Lung (tissue), 12 donors: Measurements from ENCODE around the gene SLC22A12. TPM values are rescaled to one million over a fixed set of nuclear protein-coding genes. Genes with fewer than 3 reads are reported as not detected.

Experiments
- ATAC-seq: fragments of 200-7000 bp; cut with Tn5 transposase; one replicate; pipeline ENCODE4 v1.9.1; 2020; ENCODE audit warnings: moderate number of reproducible peaks; ENCODE audit not compliant: insufficient read depth, low FRiP score
- DNase-seq, 3 donors: peaks; one replicate each; pipeline ENCODE4 v3.0.0-alpha.2; 2013 to 2017
- H3K27ac ChIP-seq, 2 donors: one replicate each; pipeline ENCODE4 v1.5.1; 2013; ENCODE audit warnings: mild to moderate bottlenecking in 2 of 2, moderate library complexity in 2 of 2, control low read depth in 1 of 2, inconsistent platforms in 1 of 2, low read depth in 1 of 2, low read length in 1 of 2
- H3K27me3 ChIP-seq, 3 donors: one replicate each; pipeline ENCODE4 v1.5.1; 2013; ENCODE audit warnings: low read length in 2 of 3; ENCODE audit not compliant: control insufficient read depth in 3 of 3, insufficient read depth in 3 of 3
- H3K36me3 ChIP-seq, 4 donors: one replicate each; pipeline ENCODE4 v1.5.1; 2013; ENCODE audit warnings: low read length in 4 of 4, mild to moderate bottlenecking in 1 of 4, moderate library complexity in 1 of 4; ENCODE audit not compliant: control insufficient read depth in 4 of 4, insufficient read depth in 4 of 4
- H3K4me1 ChIP-seq, 5 donors: one replicate each; pipeline ENCODE4 v1.5.1; 2013; ENCODE audit warnings: low read length in 5 of 5, mild to moderate bottlenecking in 2 of 5, moderate library complexity in 1 of 5; ENCODE audit not compliant: control insufficient read depth in 5 of 5, insufficient read depth in 5 of 5
- H3K4me3 ChIP-seq: one replicate; pipeline ENCODE4 v1.5.1; 2013; ENCODE audit warnings: mild to moderate bottlenecking, control low read depth, moderate library complexity
- H3K9ac ChIP-seq, 2 donors: one replicate each; pipeline ENCODE4 v1.5.1; 2013; ENCODE audit warnings: low read length in 2 of 2, control low read depth in 1 of 2; ENCODE audit not compliant: insufficient read depth in 1 of 2
- H3K9me3 ChIP-seq, 4 donors: one replicate each; pipeline ENCODE4 v1.5.1; 2013; ENCODE audit warnings: low read length in 3 of 4, mild to moderate bottlenecking in 1 of 4, moderate library complexity in 1 of 4; ENCODE audit not compliant: control insufficient read depth in 4 of 4, insufficient read depth in 3 of 4
- WGBS, 2 donors: extraction: QIAGEN DNeasy Blood & Tissue Kit; methylation state at CpG; one replicate each; pipeline ENCODE4 v1.1.7; 2013; 5-methylcytosine and 5-hydroxymethylcytosine counted together
- polyA plus RNA-seq, 2 donors: library from polyadenylated mRNA; stranded (reverse); fragments of 200-250 nt; gene quantifications; one replicate each; pipeline ENCODE4 v1.2.1, GENCODE V29; 2013
- total RNA-seq, 2 donors: library from RNA; depleted of rRNA in 1 of 2; stranded (reverse); fragments of >200 nt in 1 of 2; gene quantifications; one replicate each; pipeline ENCODE4 v1.2.1, GENCODE V29; 2014 to 2021
- TF ChIP-seq, protein P1 (sequence below): IDR thresholded peaks from 2 replicates; pipeline ENCODE4 v1.5.1; 2012; ENCODE audit warnings: mild to moderate bottlenecking; ENCODE audit errors: control extremely low read depth, extremely low read depth
- donor health status: control.
- donor health status: control.
- donor health status: Bipolar disorder and iron deficiency.
- donor health status: healthy.
- donor health status: DM: yes; HTN: yes; CAD: no.

SLC22A12 gene
- total and polyA plus RNA-seq, 4 donors: not detected

DNA sequence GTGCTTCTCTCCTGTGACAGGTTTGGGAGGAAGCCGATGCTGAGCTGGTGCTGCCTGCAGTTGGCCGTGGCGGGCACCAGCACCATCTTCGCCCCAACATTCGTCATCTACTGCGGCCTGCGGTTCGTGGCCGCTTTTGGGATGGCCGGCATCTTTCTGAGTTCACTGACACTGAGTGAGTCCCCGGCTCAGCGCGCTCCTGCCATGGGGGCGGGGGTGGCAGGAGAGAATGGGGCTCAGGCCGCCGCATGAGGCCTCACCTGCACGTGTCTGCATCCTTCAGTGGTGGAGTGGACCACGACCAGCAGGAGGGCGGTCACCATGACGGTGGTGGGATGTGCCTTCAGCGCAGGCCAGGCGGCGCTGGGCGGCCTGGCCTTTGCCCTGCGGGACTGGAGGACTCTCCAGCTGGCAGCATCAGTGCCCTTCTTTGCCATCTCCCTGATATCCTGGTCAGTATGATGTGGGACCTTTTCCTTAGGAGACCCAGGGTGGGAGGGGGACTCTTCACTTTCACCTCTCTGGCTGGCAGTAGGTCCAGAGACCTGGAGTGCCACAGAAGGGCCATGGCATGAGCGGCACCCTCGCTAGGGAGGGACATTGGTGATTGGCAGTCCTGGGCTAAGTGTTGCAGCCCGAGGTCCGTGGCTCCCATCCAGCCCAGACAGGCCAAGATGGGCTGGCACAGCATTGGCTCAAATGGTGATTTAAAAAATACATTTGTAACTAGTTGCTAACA is 28.9 kb upstream of the SLC22A12 start:
- TF ChIP-seq, protein P1, sequence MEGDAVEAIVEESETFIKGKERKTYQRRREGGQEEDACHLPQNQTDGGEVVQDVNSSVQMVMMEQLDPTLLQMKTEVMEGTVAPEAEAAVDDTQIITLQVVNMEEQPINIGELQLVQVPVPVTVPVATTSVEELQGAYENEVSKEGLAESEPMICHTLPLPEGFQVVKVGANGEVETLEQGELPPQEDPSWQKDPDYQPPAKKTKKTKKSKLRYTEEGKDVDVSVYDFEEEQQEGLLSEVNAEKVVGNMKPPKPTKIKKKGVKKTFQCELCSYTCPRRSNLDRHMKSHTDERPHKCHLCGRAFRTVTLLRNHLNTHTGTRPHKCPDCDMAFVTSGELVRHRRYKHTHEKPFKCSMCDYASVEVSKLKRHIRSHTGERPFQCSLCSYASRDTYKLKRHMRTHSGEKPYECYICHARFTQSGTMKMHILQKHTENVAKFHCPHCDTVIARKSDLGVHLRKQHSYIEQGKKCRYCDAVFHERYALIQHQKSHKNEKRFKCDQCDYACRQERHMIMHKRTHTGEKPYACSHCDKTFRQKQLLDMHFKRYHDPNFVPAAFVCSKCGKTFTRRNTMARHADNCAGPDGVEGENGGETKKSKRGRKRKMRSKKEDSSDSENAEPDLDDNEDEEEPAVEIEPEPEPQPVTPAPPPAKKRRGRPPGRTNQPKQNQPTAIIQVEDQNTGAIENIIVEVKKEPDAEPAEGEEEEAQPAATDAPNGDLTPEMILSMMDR: no peak
- Histone ChIP-seq H3K4me3 (no peak overlapping the region), H3K9me3 (no peaks in the 10 kb centered on the region), H3K4me1 (peaks cover 0 to 16% (median 5%) of the 10 kb centered on the region in 5 donors), H3K9ac (no peak overlapping the region), H3K27me3 (no peaks in the 10 kb centered on the region), H3K36me3 (no peaks in the 10 kb centered on the region), H3K27ac (no peak overlapping the region)
- no peak for ATAC-seq
- DNase-seq: no peak
- WGBS, 2 donors: 92 to 96% methylated on average over 24 to 29 of the region's 29 CpGs

DNA sequence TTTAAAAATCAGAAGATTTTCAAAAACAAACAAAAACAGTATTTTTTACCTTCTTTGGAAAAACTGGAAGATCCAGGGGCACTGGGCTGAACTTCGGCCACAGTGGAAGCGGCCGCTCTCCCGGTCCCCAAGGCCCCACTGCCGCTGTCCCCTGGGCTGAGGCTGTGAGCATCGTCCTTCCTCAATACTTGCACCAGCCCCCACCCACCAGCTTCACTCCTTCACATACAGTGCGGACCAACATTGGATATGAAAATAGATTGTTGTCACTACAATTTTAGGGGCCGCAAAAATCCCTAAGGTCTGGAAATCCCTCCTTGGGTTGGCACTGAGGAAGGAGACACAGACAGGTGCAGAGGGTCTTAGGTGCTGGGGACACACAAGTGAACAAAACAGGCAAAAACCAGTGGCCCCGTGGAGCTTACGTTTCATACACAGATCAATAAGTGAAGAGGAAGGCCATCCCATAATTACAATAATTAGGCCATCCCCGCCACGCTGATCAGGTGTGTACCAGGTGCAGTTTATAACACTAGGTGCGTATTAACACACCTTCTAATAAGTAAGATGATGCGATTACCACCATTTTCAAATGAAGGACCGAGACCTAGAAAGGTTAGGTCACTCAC is 28.2 kb upstream of the SLC22A12 start:
- no peak overlapping the region for H3K27ac ChIP-seq
- ATAC-seq (no peak), DNase-seq (no peak)
- H3K9me3 ChIP-seq: no peaks in the 10 kb centered on the region
- H3K9ac ChIP-seq: no peak overlapping the region
- WGBS, 2 donors: 94 to 95% methylated on average over 15 of the region's 15 CpGs
- H3K36me3 ChIP-seq: no peaks in the 10 kb centered on the region
- TF ChIP-seq, protein P1: no peak
- peaks cover 0 to 19% (median 5%) of the 10 kb centered on the region in 5 donors for H3K4me1 ChIP-seq
- H3K4me3 ChIP-seq: no peak overlapping the region
- no peaks in the 10 kb centered on the region for H3K27me3 ChIP-seq

DNA sequence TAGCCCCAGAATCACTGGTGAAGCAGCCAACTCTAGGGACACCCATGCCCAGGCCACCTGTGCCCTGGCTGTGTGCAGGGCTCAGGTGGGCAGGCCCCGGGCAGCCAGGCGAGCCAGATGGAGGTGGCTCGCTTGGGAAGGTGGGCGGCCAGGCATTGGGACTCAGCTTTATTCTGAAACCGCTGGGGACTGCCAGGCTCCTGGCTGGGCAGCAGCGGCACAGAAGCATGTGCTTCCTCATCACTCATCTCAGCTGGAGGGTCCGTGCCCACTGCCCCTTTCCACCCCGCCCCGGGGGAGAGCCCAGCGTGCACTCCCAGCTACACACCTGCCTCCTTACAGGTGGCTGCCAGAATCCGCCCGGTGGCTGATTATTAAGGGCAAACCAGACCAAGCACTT is 27.1 kb upstream of the SLC22A12 start:
- H3K36me3 ChIP-seq: no peaks in the 10 kb centered on the region
- no peak overlapping the region for H3K9ac ChIP-seq
- H3K4me1 ChIP-seq: peaks cover 0 to 16% (median 5%) of the 10 kb centered on the region in 5 donors
- ATAC-seq: no peak
- no peak overlapping the region for H3K27ac ChIP-seq
- H3K4me3 ChIP-seq: no peak overlapping the region
- no peaks in the 10 kb centered on the region for H3K9me3 ChIP-seq
- whole genome bisulfite sequencing, 2 donors: 90 to 92% methylated on average over 10 to 12 of the region's 12 CpGs
- no peak for DNase-seq
- TF ChIP-seq, protein P1: no peak
- no peaks in the 10 kb centered on the region for H3K27me3 ChIP-seq
